ENCODE data around the gene FRAS1.

FRAS1 gene

GRCh38 chr4:78162342-78162741, 105.2 kb downstream of the FRAS1 start:
- 0 out of 2 replicates have a peak, but pooled peaks cover 3% of the 10 kb centered on the region for H3K4me1 ChIP-seq (ENCODE audit: insufficient read depth, low read length)

GRCh38 chr4:78162821-78163220, 105.7 kb downstream of the FRAS1 start:
- no peaks in the 10 kb centered on the region for H3K79me2 ChIP-seq (ENCODE audit: insufficient read depth, low read length)
- no peak overlapping the region for H3K4me3 ChIP-seq (ENCODE audit: low read depth in 1 of 2, low read length in 2 of 2)
- no peaks in the 10 kb centered on the region for H3K9me3 ChIP-seq (ENCODE audit: insufficient read depth, low read length, severe bottlenecking)
- no peaks in the 10 kb centered on the region for H3K27me3 ChIP-seq (ENCODE audit: insufficient read depth, low read length, poor library complexity)
- TF ChIP-seq EZH2 (IDR thresholded peaks at IDR 0.05; ENCODE audit: borderline replicate concordance, low read depth, low read length, severe bottlenecking) (no peak), CTCF (IDR thresholded peaks at IDR 0.05; ENCODE audit: borderline replicate concordance, extremely low read depth, low read length, poor library complexity, severe bottlenecking) (no peak)
- H3K4me1 ChIP-seq (ENCODE audit: insufficient read depth, low read length) = 0 out of 2 replicates have a peak, but pooled peaks cover 3% of the 10 kb centered on the region
- no peaks in the 10 kb centered on the region for H3K36me3 ChIP-seq (ENCODE audit: insufficient read depth, low read length)
- no peak overlapping the region for H2AFZ ChIP-seq (ENCODE audit: low read depth, low read length)
- no peak for ATAC-seq (ENCODE audit: insufficient read depth, low read depth)
- no peak for DNase-seq
- H4K20me1 ChIP-seq (ENCODE audit: insufficient read depth, low read length) = no peaks in the 10 kb centered on the region
- no peak overlapping the region for H3K9ac ChIP-seq (ENCODE audit: low read depth, low read length)
- no peak overlapping the region for H3K4me2 ChIP-seq (ENCODE audit: insufficient read depth, low read length)
- no peak overlapping the region for H3K27ac ChIP-seq (ENCODE audit: low read length)

More at GRCh38 chr4:78162342-78162741, 105.2 kb downstream of the FRAS1 start:
- no peaks in the 10 kb centered on the region for H4K20me1 ChIP-seq (ENCODE audit: insufficient read depth, low read length)
- no peak overlapping the region for H3K4me2 ChIP-seq (ENCODE audit: insufficient read depth, low read length)
- H3K27me3 ChIP-seq (ENCODE audit: insufficient read depth, low read length, poor library complexity) = no peaks in the 10 kb centered on the region
- ATAC-seq (ENCODE audit: insufficient read depth, low read depth) (no peak), DNase-seq (no peak)
- H3K9ac ChIP-seq (ENCODE audit: low read depth, low read length) = no peak overlapping the region
- no peaks in the 10 kb centered on the region for H3K79me2 ChIP-seq (ENCODE audit: insufficient read depth, low read length)
- H3K36me3 ChIP-seq (ENCODE audit: insufficient read depth, low read length) = no peaks in the 10 kb centered on the region
- H3K27ac ChIP-seq (ENCODE audit: low read length) = no peak overlapping the region
- H3K4me3 ChIP-seq (ENCODE audit: low read depth in 1 of 2, low read length in 2 of 2) = no peak overlapping the region
- H3K9me3 ChIP-seq (ENCODE audit: insufficient read depth, low read length, severe bottlenecking) = no peaks in the 10 kb centered on the region
- no peak overlapping the region for H2AFZ ChIP-seq (ENCODE audit: low read depth, low read length)
- TF ChIP-seq CTCF (IDR thresholded peaks at IDR 0.05; ENCODE audit: borderline replicate concordance, extremely low read depth, low read length, poor library complexity, severe bottlenecking) (no peak), EZH2 (IDR thresholded peaks at IDR 0.05; ENCODE audit: borderline replicate concordance, low read depth, low read length, severe bottlenecking) (no peak)

GRCh38 chr4:78165758-78166157, 108.6 kb downstream of the FRAS1 start:
- Histone ChIP-seq H3K27me3 (ENCODE audit: insufficient read depth, low read length, poor library complexity) (peaks cover 4% of the 10 kb centered on the region), H3K36me3 (ENCODE audit: insufficient read depth, low read length) (no peaks in the 10 kb centered on the region), H3K4me3 (ENCODE audit: low read depth in 1 of 2, low read length in 2 of 2) (no peak overlapping the region), H2AFZ (ENCODE audit: low read depth, low read length) (no peak overlapping the region), H4K20me1 (ENCODE audit: insufficient read depth, low read length) (no peaks in the 10 kb centered on the region), H3K27ac (ENCODE audit: low read length) (no peak overlapping the region), H3K79me2 (ENCODE audit: insufficient read depth, low read length) (no peaks in the 10 kb centered on the region), H3K9me3 (ENCODE audit: insufficient read depth, low read length, severe bottlenecking) (no peaks in the 10 kb centered on the region), H3K4me1 (ENCODE audit: insufficient read depth, low read length) (0 out of 2 replicates have a peak, but pooled peaks cover 3% of the 10 kb centered on the region), H3K4me2 (ENCODE audit: insufficient read depth, low read length) (no peak overlapping the region), H3K9ac (ENCODE audit: low read depth, low read length) (no peak overlapping the region)
- no peak for DNase-seq
- ATAC-seq (ENCODE audit: insufficient read depth, low read depth) = no peak
- TF ChIP-seq CTCF (IDR thresholded peaks at IDR 0.05; ENCODE audit: borderline replicate concordance, extremely low read depth, low read length, poor library complexity, severe bottlenecking) (no peak), EZH2 (IDR thresholded peaks at IDR 0.05; ENCODE audit: borderline replicate concordance, low read depth, low read length, severe bottlenecking) (no peak)

GRCh38 chr4:78166622-78167021, 109.5 kb downstream of the FRAS1 start:
- TF ChIP-seq CTCF (IDR thresholded peaks at IDR 0.05; ENCODE audit: borderline replicate concordance, extremely low read depth, low read length, poor library complexity, severe bottlenecking) (no peak), EZH2 (IDR thresholded peaks at IDR 0.05; ENCODE audit: borderline replicate concordance, low read depth, low read length, severe bottlenecking) (no peak)
- Histone ChIP-seq H3K79me2 (ENCODE audit: insufficient read depth, low read length) (no peaks in the 10 kb centered on the region), H3K4me2 (ENCODE audit: insufficient read depth, low read length) (no peak overlapping the region)

More at GRCh38 chr4:78166622-78167021, 109.5 kb downstream of the FRAS1 start:
- Histone ChIP-seq H3K27ac (ENCODE audit: low read length) (no peak overlapping the region), H2AFZ (ENCODE audit: low read depth, low read length) (no peak overlapping the region), H3K27me3 (ENCODE audit: insufficient read depth, low read length, poor library complexity) (peaks cover 4% of the 10 kb centered on the region), H4K20me1 (ENCODE audit: insufficient read depth, low read length) (no peaks in the 10 kb centered on the region), H3K9me3 (ENCODE audit: insufficient read depth, low read length, severe bottlenecking) (no peaks in the 10 kb centered on the region), H3K36me3 (ENCODE audit: insufficient read depth, low read length) (no peaks in the 10 kb centered on the region), H3K4me1 (ENCODE audit: insufficient read depth, low read length) (0 out of 2 replicates have a peak, but pooled peaks cover 3% of the 10 kb centered on the region), H3K4me3 (ENCODE audit: low read depth in 1 of 2, low read length in 2 of 2) (no peak overlapping the region), H3K9ac (ENCODE audit: low read depth, low read length) (no peak overlapping the region)
- no peak for DNase-seq
- ATAC-seq (ENCODE audit: insufficient read depth, low read depth) = peak; percentile 70

Measured in DND-41 (cell line).